Loucy (cell line): ENCODE data around the gene SDCCAG8.

ENCODE experiments used
- CTCF ChIP-seq: fragments of 200-600 bp; sonication (generic); conservative IDR thresholded peaks from 2 replicates; pipeline ENCODE4 v1.5.1; 2014; ENCODE audit warnings: mild to moderate bottlenecking, antibody characterized with exemption, low read length
- EZH2phosphoT487 ChIP-seq: fragments of 200-600 bp; IDR thresholded peaks from 2 replicates; pipeline ENCODE4 v1.6.1; 2018; ENCODE audit warnings: antibody characterized with exemption, mild to moderate bottlenecking, moderate library complexity, borderline replicate concordance

GRCh38 chr1:243270097-243270864, 14.4 kb downstream of the SDCCAG8 start:
- TF ChIP-seq CTCF: no peak
- TF ChIP-seq EZH2phosphoT487: no peak
